Bronchial epithelial cell (primary cell): ENCODE data around the gene RABGAP1L. TPM values are rescaled to one million over a fixed set of nuclear protein-coding genes. Genes with fewer than 3 reads are reported as not detected.

Source experiments
- DNase-seq: peaks from one replicate; pipeline ENCODE4 v3.0.0-alpha.2; 2010; ENCODE audit warnings: low read depth
- FAIRE-seq: peaks from 2 replicates; lab custom pipeline; 2011; peaks lifted over from hg19 to GRCh38; lab: Jason Lieb, UNC
- H3K27me3 ChIP-seq: 2 replicates; pipeline ENCODE4 v1.5.1; 2011; ENCODE audit warnings: low read length; ENCODE audit not compliant: control insufficient read depth, insufficient read depth
- H3K36me3 ChIP-seq: 2 replicates; pipeline ENCODE4 v1.5.1; 2011; ENCODE audit warnings: low read length; ENCODE audit not compliant: control insufficient read depth, insufficient read depth
- H3K4me3 ChIP-seq: 2 replicates; pipeline ENCODE4 v1.5.1; 2011; ENCODE audit warnings: mild to moderate bottlenecking, low read depth, low read length, control low read depth
- CTCF ChIP-seq: IDR thresholded peaks from 2 replicates; pipeline ENCODE4 v1.5.1; 2011; ENCODE audit warnings: mild to moderate bottlenecking, moderate library complexity, low read length, control low read depth, inconsistent platforms; ENCODE audit not compliant: insufficient read depth, severe bottlenecking
- total RNA-seq: library from RNA; depleted of rRNA; stranded (reverse); fragments of >200 nt; gene quantifications from 2 replicates; pipeline ENCODE4 v1.2.1, GENCODE V29; 2014

RABGAP1L gene
- total RNA-seq, 1 donor from 2014 or later = 37.4 TPM

- Histone ChIP-seq H3K36me3 (no peaks in the 10 kb centered on the region), H3K27me3 (no peaks in the 10 kb centered on the region), H3K4me3 (no peak overlapping the region)
- DNase-seq = no peak
- no peak for FAIRE-seq
- TF ChIP-seq CTCF = no peak
Observed at GRCh38 chr1:174265282-174265681, 106.0 kb downstream of the RABGAP1L start.

GRCh38 chr1:174266476-174266875, 107.2 kb downstream of the RABGAP1L start:
- DNase-seq (peak; percentile 3), FAIRE-seq (no peak)
- no peak for TF ChIP-seq CTCF
- no peak overlapping the region for H3K4me3 ChIP-seq
- H3K27me3 ChIP-seq = no peaks in the 10 kb centered on the region
- H3K36me3 ChIP-seq = no peaks in the 10 kb centered on the region

GRCh38 chr1:174266991-174267612, 107.8 kb downstream of the RABGAP1L start:
- no peak for FAIRE-seq
- DNase-seq = no peak
- H3K27me3 ChIP-seq = no peaks in the 10 kb centered on the region

GRCh38 chr1:174269989-174270651, 110.8 kb downstream of the RABGAP1L start:
- FAIRE-seq (no peak), DNase-seq (no peak)
- Histone ChIP-seq H3K36me3 (no peaks in the 10 kb centered on the region), H3K4me3 (no peak overlapping the region), H3K27me3 (no peaks in the 10 kb centered on the region)
- TF ChIP-seq CTCF = no peak

More at GRCh38 chr1:174266991-174267612, 107.8 kb downstream of the RABGAP1L start:
- no peak for TF ChIP-seq CTCF
- no peaks in the 10 kb centered on the region for H3K36me3 ChIP-seq
- H3K4me3 ChIP-seq = no peak overlapping the region

GRCh38 chr1:174273190-174273589, 113.9 kb downstream of the RABGAP1L start:
- no peaks in the 10 kb centered on the region for H3K27me3 ChIP-seq
- H3K36me3 ChIP-seq = no peaks in the 10 kb centered on the region
- DNase-seq (no peak), FAIRE-seq (no peak)
- H3K4me3 ChIP-seq = no peak overlapping the region
- no peak for TF ChIP-seq CTCF
